NCI-H748 (cell line): ENCODE measurements around the gene HLA-G.
"Not testable (repeated sequence)": the region's sequence is repeated elsewhere in the genome, so short reads cannot be mapped to it uniquely, and the experiment has no call there.

Experiments
- DNase-seq: peaks from one replicate; lab custom pipeline; 2025; ENCODE audit not compliant: unreplicated experiment; lab: John Stamatoyannopoulos, UW

HLA-G gene

GRCh38 chr6:29870104-29870503, 42.5 kb downstream of the HLA-G start:
- peak; percentile 61 for DNase-seq

- DNase-seq, result no peak
Observed at GRCh38 chr6:29872791-29873190, 45.2 kb downstream of the HLA-G start.

- DNase-seq, result no peak
Observed at GRCh38 chr6:29875257-29875656, 47.6 kb downstream of the HLA-G start.

GRCh38 chr6:29875734-29876133, 48.1 kb downstream of the HLA-G start:
- DNase-seq, result not testable (repeated sequence)
